GM12878 (cell line): Measurements from ENCODE around the gene MIEN1. TPM values are rescaled to one million over a fixed set of nuclear protein-coding genes. Genes with fewer than 3 reads are reported as not detected.

Experiments
- ATAC-seq: fragments of 200-7000 bp; cut with Tn5 transposase; 3 replicates; pipeline ENCODE4 v1.9.1; 2020; ENCODE audit warnings: mild to moderate bottlenecking, moderate library complexity
- BruUV-seq: library from RNA; stranded (reverse); fragments of 400-500 nt; replicated peaks from 2 replicates; lab custom pipeline; 2021; lab: Mats Ljungman, UMichigan
- CTCF ChIA-PET: fragments of 300-600 bp; sonication (Branson Sonifier 250); formaldehyde crosslinking; extraction: SDS; loops from one replicate; lab custom pipeline; 2021; ENCODE audit warnings: inconsistent platforms; lab: Yijun Ruan, JAX
- POLR2A ChIA-PET: fragments of 350-600 bp; formaldehyde crosslinking; extraction: SDS; loops from one replicate; lab custom pipeline; 2021; ENCODE audit warnings: inconsistent platforms; lab: Charles Lee
- RAD21 ChIA-PET: fragments of 300-600 bp; sonication (Branson Sonifier 250); formaldehyde crosslinking; loops from one replicate; lab custom pipeline; 2023; ENCODE audit warnings: antibody characterized with exemption; ENCODE audit not compliant: unreplicated experiment; lab: Charles Lee
- SMC1A ChIA-PET: fragments of 300-600 bp; sonication (Branson Sonifier 250); formaldehyde crosslinking; loops from one replicate; lab custom pipeline; 2023; ENCODE audit not compliant: unreplicated experiment, uncharacterized antibody; lab: Charles Lee
- DNase-seq: peaks from one replicate; pipeline ENCODE4 v3.0.0-alpha.2; 2011; ENCODE audit warnings: low read depth, low spot score
- FAIRE-seq: peaks from 3 replicates; lab custom pipeline; 2011; peaks lifted over from hg19 to GRCh38; lab: Jason Lieb, UNC
- H2AFZ ChIP-seq: 2 replicates; pipeline ENCODE4 v1.6.0; 2011; ENCODE audit warnings: low read depth, low read length, control low read depth; ENCODE audit not compliant: control insufficient read depth
- H3K27ac ChIP-seq: 2 replicates; pipeline ENCODE4 v1.5.1; 2011; ENCODE audit warnings: control low read depth; ENCODE audit not compliant: control insufficient read depth, insufficient read depth
- H3K27me3 ChIP-seq, 2 experiments: replicated peaks in 1 of 2; 2 replicates each; pipeline versions ENCODE4 v1.6.0 to v1.6.1; 2011; ENCODE audit warnings: low read length in 1 of 2; ENCODE audit not compliant: control insufficient read depth in 2 of 2, insufficient read depth in 2 of 2
- H3K36me3 ChIP-seq, 2 experiments: 2 replicates each; pipeline ENCODE4 v1.5.1; 2011; ENCODE audit warnings: low read length in 1 of 2; ENCODE audit not compliant: control insufficient read depth in 2 of 2, insufficient read depth in 2 of 2
- H3K4me1 ChIP-seq: 2 replicates; pipeline ENCODE4 v1.6.1; 2011; ENCODE audit warnings: mild to moderate bottlenecking, low read length, moderate library complexity, mixed read lengths; ENCODE audit not compliant: control insufficient read depth, insufficient read depth
- H3K4me2 ChIP-seq: 2 replicates; pipeline ENCODE4 v1.6.0; 2011; ENCODE audit warnings: control low read depth; ENCODE audit not compliant: control insufficient read depth, insufficient read depth
- H3K4me3 ChIP-seq: fragments of 200-600 bp; sonication (generic); 2 replicates; pipeline ENCODE4 v1.5.1; 2016
- H3K79me2 ChIP-seq: 2 replicates; pipeline ENCODE4 v1.6.0; 2011; ENCODE audit warnings: low read length; ENCODE audit not compliant: control insufficient read depth, insufficient read depth
- H3K9ac ChIP-seq: 2 replicates; pipeline ENCODE4 v1.8.0; 2011; ENCODE audit warnings: low read length, control low read depth, mixed read lengths; ENCODE audit not compliant: control insufficient read depth, insufficient read depth
- H3K9me3 ChIP-seq: replicated peaks from 3 replicates; pipeline ENCODE4 v1.5.1; 2011; ENCODE audit warnings: mild to moderate bottlenecking, low read length; ENCODE audit not compliant: control insufficient read depth, insufficient read depth
- H4K20me1 ChIP-seq: 2 replicates; pipeline ENCODE4 v1.6.0; 2011; ENCODE audit not compliant: control insufficient read depth, insufficient read depth
- CEBPB ChIP-seq, 2 experiments: fragments of 150-350 bp in 1 of 2; IDR thresholded peaks; 2 replicates each; pipeline ENCODE4 v1.6.1; 2012 to 2014; ENCODE audit warnings: low read depth in 2 of 2, low read length in 2 of 2, borderline replicate concordance in 1 of 2, inconsistent platforms in 1 of 2
- ESRRA ChIP-seq: IDR thresholded peaks from 2 replicates; pipeline ENCODE4 v1.6.1; 2012; ENCODE audit warnings: mild to moderate bottlenecking, low read length, improper control_type of control experiment
- NFYA ChIP-seq: IDR thresholded peaks from 2 replicates; pipeline ENCODE4 v1.6.1; 2011; ENCODE audit warnings: low read depth, mild to moderate bottlenecking, low read length, improper control_type of control experiment, borderline replicate concordance
- STAT1 ChIP-seq: fragments of 450-650 bp; conservative IDR thresholded peaks from 2 replicates; pipeline ENCODE4 v1.6.1; 2014; ENCODE audit warnings: antibody characterized with exemption, mild to moderate bottlenecking
- TCF3 ChIP-seq: IDR thresholded peaks from 2 replicates; pipeline ENCODE4 v1.6.1; 2012; ENCODE audit warnings: low read depth, mild to moderate bottlenecking, low read length, borderline replicate concordance; ENCODE audit not compliant: insufficient read depth
- ZNF24 ChIP-seq: fragments of 450-650 bp; IDR thresholded peaks from 2 replicates; pipeline ENCODE4 v1.6.1; 2017; ENCODE audit warnings: antibody characterized with exemption, mild to moderate bottlenecking
- ZNF622 ChIP-seq: fragments of 450-650 bp; IDR thresholded peaks from 2 replicates; pipeline ENCODE4 v1.6.1; 2017; ENCODE audit warnings: mild to moderate bottlenecking, inconsistent platforms
- WGBS: methylation state at CpG from one replicate; pipeline ENCODE4 v1.1.6; 2016; ENCODE audit warnings: low lambda C conversion rate; ENCODE audit not compliant: insufficient replicate concordance, insufficient coverage; ENCODE audit errors: missing lambda C conversion rate; 5-methylcytosine and 5-hydroxymethylcytosine counted together
- in situ Hi-C: fragments of 300-500 bp; cut with MboI; formaldehyde crosslinking; loops from 9 replicates; pipeline ENCODE4 v1.14.3; 2018; ENCODE audit warnings: mixed read lengths
- intact Hi-C: fragments of 100-400 bp; cut with micrococcal nuclease; formaldehyde crosslinking; loops from one replicate; pipeline ENCODE4 v1.14.2; 2022; ENCODE audit not compliant: unreplicated experiment
- polyA plus RNA-seq, 11 experiments: library from polyadenylated mRNA; depleted of rRNA in 4 of 11; unstranded in 6 of 11; stranded (reverse) in 5 of 11; fragments of >200 nt; fragmentation: Nextera tagmentation in 4 of 11; fragmentation: Illumina TruSeq in 1 of 11; extraction: Ambion mirVana in 4 of 11; extraction: Trizol in 1 of 11; gene quantifications; 1 replicate in 1 of 11; 2 replicates in 10 of 11; pipeline versions ENCODE4 v1.2.1 to v1.2.3, GENCODE V29; 2011 to 2016; ENCODE audit warnings: inconsistent platforms in 2 of 11, missing spikeins in 2 of 11, low read depth in 1 of 11
- total RNA-seq, 4 experiments: library from RNA; depleted of rRNA in 3 of 4; stranded (reverse); fragments of >200 nt in 3 of 4; fragmentation: Illumina TruSeq in 1 of 4; extraction: Trizol in 1 of 4; gene quantifications; 2 replicates each; pipeline versions ENCODE4 v1.2.1 to v1.2.3, GENCODE V29; 2013 to 2021
- TF ChIP-seq, protein P1 (sequence below): fragments of 450-650 bp; IDR thresholded peaks from 2 replicates; pipeline ENCODE4 v1.6.1; 2016; ENCODE audit warnings: mild to moderate bottlenecking

Gene MIEN1
- total and polyA plus RNA-seq, 10 of the 15 experiments (the other 5 are each of a cell fraction or from before 2014, with no cell fraction given): 24.9 to 89.1 (median 47.7) TPM

DNA sequence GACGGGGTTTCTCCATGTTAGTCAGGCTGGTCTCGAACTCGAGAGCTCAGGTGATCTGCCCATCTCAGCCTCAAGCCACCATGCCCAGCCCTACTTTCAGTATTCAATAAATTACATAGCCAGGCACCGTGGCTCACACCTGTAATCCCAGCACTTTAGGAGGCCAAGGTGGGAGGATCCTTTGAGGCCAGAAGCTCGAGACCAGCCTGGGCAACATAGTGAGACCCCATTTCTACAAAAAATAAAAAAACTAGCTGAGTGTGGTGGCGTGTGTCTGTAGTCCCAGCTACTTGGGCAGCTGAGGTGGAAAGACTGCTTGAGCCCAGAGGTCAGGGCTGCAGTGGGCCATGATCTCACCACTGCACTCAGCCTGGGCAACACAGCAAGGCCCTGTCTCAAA, 8.2 kb downstream of the MIEN1 start:
- RAD21 ChIA-PET: no interaction called here
- H4K20me1 ChIP-seq: no peaks in the 10 kb centered on the region
- POLR2A ChIA-PET: no interaction called here
- no peak overlapping the region for H3K4me3 ChIP-seq
- TF ChIP-seq TCF3: no peak
- no peak for TF ChIP-seq NFYA
- TF ChIP-seq ZNF24: no peak
- TF ChIP-seq ZNF622: no peak
- TF ChIP-seq, protein P1, sequence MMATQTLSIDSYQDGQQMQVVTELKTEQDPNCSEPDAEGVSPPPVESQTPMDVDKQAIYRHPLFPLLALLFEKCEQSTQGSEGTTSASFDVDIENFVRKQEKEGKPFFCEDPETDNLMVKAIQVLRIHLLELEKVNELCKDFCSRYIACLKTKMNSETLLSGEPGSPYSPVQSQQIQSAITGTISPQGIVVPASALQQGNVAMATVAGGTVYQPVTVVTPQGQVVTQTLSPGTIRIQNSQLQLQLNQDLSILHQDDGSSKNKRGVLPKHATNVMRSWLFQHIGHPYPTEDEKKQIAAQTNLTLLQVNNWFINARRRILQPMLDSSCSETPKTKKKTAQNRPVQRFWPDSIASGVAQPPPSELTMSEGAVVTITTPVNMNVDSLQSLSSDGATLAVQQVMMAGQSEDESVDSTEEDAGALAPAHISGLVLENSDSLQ: no peak
- TF ChIP-seq STAT1: no peak
- TF ChIP-seq ESRRA: no peak
- no peak for TF ChIP-seq CEBPB (IDR thresholded peaks at IDR 0.05; ENCODE audit: borderline replicate concordance in 1 of 2, low read depth in 2 of 2, low read length in 2 of 2)
- 48% methylated on average over 6 of the region's 6 CpGs for WGBS
- H3K9me3 ChIP-seq: no peaks in the 10 kb centered on the region
- BruUV-seq: no TSS peak
- ATAC-seq (no peak), FAIRE-seq (no peak), DNase-seq (no peak)
- CTCF ChIA-PET: no interaction called here
- no peaks in the 10 kb centered on the region for H3K4me1 ChIP-seq
- no peaks in the 10 kb centered on the region for H3K79me2 ChIP-seq
- in situ Hi-C loops (no loop called here), intact Hi-C loops (no loop called here)
- H3K27me3 ChIP-seq: no peaks in the 10 kb centered on the region
- no peak overlapping the region for H3K9ac ChIP-seq
- H3K27ac ChIP-seq: no peak overlapping the region
- H3K4me2 ChIP-seq: no peak overlapping the region
- no peak overlapping the region for H2AFZ ChIP-seq
- SMC1A ChIA-PET: no interaction called here
- H3K36me3 ChIP-seq: 0 out of 4 replicates have a peak, but pooled peaks cover 0 to 3% of the 10 kb centered on the region in 2 experiments
